ENCODE data around the gene ZNF862. TPM values are rescaled to one million over a fixed set of nuclear protein-coding genes. Genes with fewer than 3 reads are reported as not detected.
"Not testable (repeated sequence)": the region's sequence is repeated elsewhere in the genome, so short reads cannot be mapped to it uniquely, and the experiment has no call there.

ZNF862 gene
- total RNA-seq, 2 donors from 2014 or later, result 8.3 to 15.6 TPM

- H3K9ac ChIP-seq (ENCODE audit: extremely low read depth, low read length, poor library complexity, severe bottlenecking), result no peak overlapping the region
- whole genome bisulfite sequencing, 2 experiments (ENCODE audit: insufficient coverage in 1 of 2, insufficient read length in 1 of 2), result 87 to 100% methylated on average over 4 to 12 of the region's 12 CpGs
- H3K9me3 Mint-ChIP-seq, result peaks cover 7% of the 10 kb centered on the region
- H3K4me1 ChIP-seq (ENCODE audit: control insufficient read depth, insufficient read depth, low read length), result no peaks in the 10 kb centered on the region
- no peak overlapping the region for H3K4me3 ChIP-seq (ENCODE audit: low read length)
- no peak for DNase-seq
- H3K27ac ChIP-seq (ENCODE audit: low read depth, low read length), result no peak overlapping the region
- H3K9me3 ChIP-seq (ENCODE audit: control insufficient read depth, low read length), result no peaks in the 10 kb centered on the region
- peaks cover under 1% of the 10 kb centered on the region for H3K4me1 Mint-ChIP-seq
- TF ChIP-seq CTCF (conservative IDR thresholded peaks at IDR 0.05), result no peak
- H3K36me3 ChIP-seq (ENCODE audit: control insufficient read depth, insufficient read depth, low read length), result no peaks in the 10 kb centered on the region
- H3K27me3 ChIP-seq (ENCODE audit: control insufficient read depth, insufficient read depth, low read length, poor library complexity, severe bottlenecking), result no peaks in the 10 kb centered on the region
- H3K27me3 Mint-ChIP-seq (ENCODE audit: insufficient read depth), result peaks cover 3% of the 10 kb centered on the region
- H3K36me3 Mint-ChIP-seq (ENCODE audit: low read depth), result no peaks in the 10 kb centered on the region
- H3K4me3 Mint-ChIP-seq, result no peak overlapping the region
- H3K27ac Mint-ChIP-seq, result no peak overlapping the region
Measured at GRCh38 chr7:149826344-149827088, 11.7 kb upstream of the ZNF862 start.

- Mint-ChIP-seq H3K27me3 (ENCODE audit: insufficient read depth) (peaks cover 3% of the 10 kb centered on the region), H3K27ac (no peak overlapping the region), H3K9me3 (peaks cover 7% of the 10 kb centered on the region), H3K4me3 (no peak overlapping the region), H3K4me1 (peaks cover 3% of the 10 kb centered on the region), H3K36me3 (ENCODE audit: low read depth) (no peaks in the 10 kb centered on the region)
- Histone ChIP-seq H3K27me3 (ENCODE audit: control insufficient read depth, insufficient read depth, low read length, poor library complexity, severe bottlenecking) (no peaks in the 10 kb centered on the region), H3K4me3 (ENCODE audit: low read length) (no peak overlapping the region), H3K36me3 (ENCODE audit: control insufficient read depth, insufficient read depth, low read length) (no peaks in the 10 kb centered on the region), H3K27ac (ENCODE audit: low read depth, low read length) (no peak overlapping the region), H3K9me3 (ENCODE audit: control insufficient read depth, low read length) (no peaks in the 10 kb centered on the region), H3K9ac (ENCODE audit: extremely low read depth, low read length, poor library complexity, severe bottlenecking) (no peak overlapping the region), H3K4me1 (ENCODE audit: control insufficient read depth, insufficient read depth, low read length) (no peaks in the 10 kb centered on the region)
- no peak for TF ChIP-seq CTCF (conservative IDR thresholded peaks at IDR 0.05)
- DNase-seq, result no peak
- 88 to 93% methylated on average over 13 to 23 of the region's 23 CpGs for WGBS, 2 experiments (ENCODE audit: insufficient coverage in 1 of 2, insufficient read length in 1 of 2)
Measured at GRCh38 chr7:149827089-149827981, 10.8 kb upstream of the ZNF862 start.

- TF ChIP-seq CTCF (conservative IDR thresholded peaks at IDR 0.05), result no peak
- Histone ChIP-seq H3K4me1 (ENCODE audit: control insufficient read depth, insufficient read depth, low read length) (no peaks in the 10 kb centered on the region), H3K36me3 (ENCODE audit: control insufficient read depth, insufficient read depth, low read length) (no peaks in the 10 kb centered on the region), H3K27me3 (ENCODE audit: control insufficient read depth, insufficient read depth, low read length, poor library complexity, severe bottlenecking) (no peaks in the 10 kb centered on the region), H3K27ac (ENCODE audit: low read depth, low read length) (no peak overlapping the region), H3K9me3 (ENCODE audit: control insufficient read depth, low read length) (no peaks in the 10 kb centered on the region), H3K9ac (ENCODE audit: extremely low read depth, low read length, poor library complexity, severe bottlenecking) (no peak overlapping the region), H3K4me3 (ENCODE audit: low read length) (no peak overlapping the region)
- H3K27ac Mint-ChIP-seq, result no peak overlapping the region
- no peak for DNase-seq
- no peaks in the 10 kb centered on the region for H3K36me3 Mint-ChIP-seq (ENCODE audit: low read depth)
- H3K4me3 Mint-ChIP-seq, result no peak overlapping the region
- WGBS, 2 experiments (ENCODE audit: insufficient coverage in 1 of 2, insufficient read length in 1 of 2), result 91 to 93% methylated on average over 5 to 19 of the region's 19 CpGs
- peaks cover 3% of the 10 kb centered on the region for H3K9me3 Mint-ChIP-seq
- H3K4me1 Mint-ChIP-seq, result peaks cover 3% of the 10 kb centered on the region
- peaks cover 4% of the 10 kb centered on the region for H3K27me3 Mint-ChIP-seq (ENCODE audit: insufficient read depth)
Measured at GRCh38 chr7:149828357-149829309, 9.5 kb upstream of the ZNF862 start.

GRCh38 chr7:149830527-149830926 lies 7.6 kb upstream of the ZNF862 start:
- not testable (repeated sequence) for H3K27ac ChIP-seq (ENCODE audit: low read depth, low read length); H3K9me3 Mint-ChIP-seq; H3K4me3 Mint-ChIP-seq; DNase-seq; H3K36me3 ChIP-seq (ENCODE audit: control insufficient read depth, insufficient read depth, low read length); H3K9ac ChIP-seq (ENCODE audit: extremely low read depth, low read length, poor library complexity, severe bottlenecking); H3K9me3 ChIP-seq (ENCODE audit: control insufficient read depth, low read length); H3K4me1 Mint-ChIP-seq; H3K4me1 ChIP-seq (ENCODE audit: control insufficient read depth, insufficient read depth, low read length); H3K36me3 Mint-ChIP-seq (ENCODE audit: low read depth); H3K27ac Mint-ChIP-seq; H3K4me3 ChIP-seq (ENCODE audit: low read length)
- peaks cover 13% of the 10 kb centered on the region for H3K27me3 ChIP-seq (ENCODE audit: control insufficient read depth, insufficient read depth, low read length, poor library complexity, severe bottlenecking)
- WGBS, 2 experiments (ENCODE audit: insufficient coverage in 1 of 2, insufficient read length in 1 of 2), result 76% methylated on average over 1 of the region's 1 CpG; no CpG with 5 or more reads in 1 of the 2 experiments
- H3K27me3 Mint-ChIP-seq (ENCODE audit: insufficient read depth), result peaks cover 20% of the 10 kb centered on the region

All from endodermal cell (in vitro differentiated cells).